Thyroid gland (tissue), 4 donors: ENCODE measurements around the gene SUPT3H. TPM values are rescaled to one million over a fixed set of nuclear protein-coding genes. Genes with fewer than 3 reads are reported as not detected.

Experiments used
- DNase-seq, 2 donors: peaks; one replicate each; pipeline ENCODE4 v3.0.0-alpha.2; 2019
- H3K27ac ChIP-seq, 3 donors: fragments of 200-600 bp; sonication (generic); 1 replicate in 2 of 3; 2 replicates in 1 of 3; pipeline ENCODE4 v1.5.1; 2016 to 2019; ENCODE audit warnings: mild to moderate bottlenecking in 1 of 3, moderate library complexity in 1 of 3
- H3K27me3 ChIP-seq: fragments of 200-600 bp; sonication (generic); one replicate; pipeline ENCODE4 v1.5.1; 2019
- H3K36me3 ChIP-seq, 2 donors: fragments of 200-600 bp; sonication (generic); one replicate each; pipeline ENCODE4 v1.5.1; 2016 to 2019
- H3K4me1 ChIP-seq, 2 donors: fragments of 200-600 bp; sonication (generic); one replicate each; pipeline ENCODE4 v1.5.1; 2017 to 2019
- H3K4me3 ChIP-seq, 3 donors: fragments of 200-600 bp; sonication (generic); replicated peaks in 1 of 3; 1 replicate in 2 of 3; 2 replicates in 1 of 3; pipeline ENCODE4 v1.5.1; 2016; ENCODE audit warnings: mild to moderate bottlenecking in 1 of 3
- H3K9me3 ChIP-seq: fragments of 200-600 bp; sonication (generic); one replicate; pipeline ENCODE4 v1.5.1; 2017
- CTCF ChIP-seq, 6 experiments: fragments of 200-600 bp in 3 of 6; fragments of 450-650 bp in 3 of 6; sonication (generic) in 3 of 6; IDR thresholded peaks; one replicate each; pipeline ENCODE4 v1.5.1; 2016 to 2019; ENCODE audit warnings: antibody characterized with exemption in 6 of 6, mild to moderate bottlenecking in 2 of 6, inconsistent platforms in 1 of 6, moderate library complexity in 1 of 6
- POLR2A ChIP-seq, 2 donors: fragments of 450-650 bp; IDR thresholded peaks; one replicate each; pipeline ENCODE4 v1.6.1; 2017; ENCODE audit warnings: antibody characterized with exemption in 2 of 2, mild to moderate bottlenecking in 2 of 2, moderate library complexity in 1 of 2
- WGBS, 2 donors: methylation state at CpG; one replicate each; pipeline ENCODE4 v1.1.5; 2017; 5-methylcytosine and 5-hydroxymethylcytosine counted together
- intact Hi-C: fragments of 100-400 bp; cut with DNase I; formaldehyde crosslinking; loops from one replicate; pipeline ENCODE4 v1.15.1; 2023
- total RNA-seq, 4 donors: library from RNA; depleted of rRNA; stranded (reverse); fragments of >200 nt; gene quantifications; one replicate each; pipeline ENCODE4 v1.2.3, GENCODE V29; 2016

SUPT3H gene
- total RNA-seq, 4 donors from 2014 or later, result 9.8 to 21.6 (median 11.1) TPM

- intact Hi-C loops, result no loop called here
- no peaks in the 10 kb centered on the region for H3K27me3 ChIP-seq
- no peaks in the 10 kb centered on the region for H3K9me3 ChIP-seq
- H3K36me3 ChIP-seq, result no peaks in the 10 kb centered on the region
- no peak overlapping the region for H3K4me3 ChIP-seq
- DNase-seq, result no peak
- no peak overlapping the region for H3K27ac ChIP-seq
- WGBS, 2 donors, result 93 to 97% methylated on average over 3 of the region's 3 CpGs
- peaks cover 0 to 5% of the 10 kb centered on the region in 2 donors for H3K4me1 ChIP-seq
- TF ChIP-seq CTCF (IDR thresholded peaks at IDR 0.05), result no peak
- TF ChIP-seq POLR2A (IDR thresholded peaks at IDR 0.05), result no peak
These were observed 299.3 kb downstream of the SUPT3H start for GRCh38 chr6:45078432-45078831.

- whole genome bisulfite sequencing, 2 donors, result 96% methylated on average over 2 of the region's 2 CpGs
- Histone ChIP-seq H3K36me3 (no peaks in the 10 kb centered on the region), H3K27ac (no peak overlapping the region), H3K9me3 (no peaks in the 10 kb centered on the region), H3K27me3 (no peaks in the 10 kb centered on the region), H3K4me3 (no peak overlapping the region), H3K4me1 (no peaks in the 10 kb centered on the region)
- no peak for DNase-seq
- intact Hi-C loops, result no loop called here
- TF ChIP-seq POLR2A (IDR thresholded peaks at IDR 0.05) (no peak), CTCF (IDR thresholded peaks at IDR 0.05) (no peak)
These were observed 301.4 kb downstream of the SUPT3H start for GRCh38 chr6:45076217-45076930.

GRCh38 chr6:45075246-45075645 is 302.5 kb downstream of the SUPT3H start:
- TF ChIP-seq POLR2A (IDR thresholded peaks at IDR 0.05) (no peak), CTCF (IDR thresholded peaks at IDR 0.05) (no peak)
- DNase-seq, result no peak
- H3K36me3 ChIP-seq, result no peaks in the 10 kb centered on the region
- H3K4me3 ChIP-seq, result no peak overlapping the region
- H3K27ac ChIP-seq, result no peak overlapping the region
- H3K4me1 ChIP-seq, result no peaks in the 10 kb centered on the region
- intact Hi-C loops, result no loop called here
- no peaks in the 10 kb centered on the region for H3K9me3 ChIP-seq
- H3K27me3 ChIP-seq, result no peaks in the 10 kb centered on the region
- WGBS, 2 donors, result 87 to 88% methylated on average over 2 of the region's 2 CpGs

- Histone ChIP-seq H3K27me3 (no peaks in the 10 kb centered on the region), H3K9me3 (no peaks in the 10 kb centered on the region), H3K4me3 (no peak overlapping the region), H3K36me3 (no peaks in the 10 kb centered on the region), H3K4me1 (no peaks in the 10 kb centered on the region), H3K27ac (no peak overlapping the region)
- DNase-seq, result no peak
- 87 to 89% methylated on average over 1 of the region's 1 CpG for WGBS, 2 donors
- TF ChIP-seq POLR2A (IDR thresholded peaks at IDR 0.05) (no peak), CTCF (IDR thresholded peaks at IDR 0.05) (no peak)
- intact Hi-C loops, result no loop called here
These were observed 303.3 kb downstream of the SUPT3H start for GRCh38 chr6:45074439-45074838.

GRCh38 chr6:45073771-45074170 is 304.0 kb downstream of the SUPT3H start:
- Histone ChIP-seq H3K27me3 (no peaks in the 10 kb centered on the region), H3K4me3 (no peak overlapping the region), H3K36me3 (no peaks in the 10 kb centered on the region), H3K9me3 (no peaks in the 10 kb centered on the region), H3K27ac (no peak overlapping the region), H3K4me1 (no peaks in the 10 kb centered on the region)
- DNase-seq, result no peak
- intact Hi-C loops, result no loop called here
- no peak for TF ChIP-seq POLR2A (IDR thresholded peaks at IDR 0.05)
- TF ChIP-seq CTCF (IDR thresholded peaks at IDR 0.05), result no peak
